HepG2 (cell line): Measurements from ENCODE around the gene PRMT5. TPM values are rescaled to one million over a fixed set of nuclear protein-coding genes. Genes with fewer than 3 reads are reported as not detected.

Experiments
- ATF4 ChIP-seq, 2 experiments: fragments of 450-650 bp in 1 of 2; sonication (generic) in 1 of 2; formaldehyde crosslinking; IDR thresholded peaks; 2 replicates each; pipeline versions ENCODE4 v1.5.0 to v1.8.0; 2020 to 2022; ENCODE audit warnings: mild to moderate bottlenecking in 1 of 2, missing genetic modification reagents in 1 of 2
- FOXC1 ChIP-seq: sonication (generic); formaldehyde crosslinking; IDR thresholded peaks from 2 replicates; pipeline ENCODE4 v1.8.0; 2022; ENCODE audit warnings: mild to moderate bottlenecking, missing genetic modification reagents, borderline replicate concordance
- JUN ChIP-seq: sonication (generic); formaldehyde crosslinking; IDR thresholded peaks from 2 replicates; pipeline ENCODE4 v1.4.0; 2020; ENCODE audit warnings: mild to moderate bottlenecking, missing genetic modification reagents
- PHF5A ChIP-seq: IDR thresholded peaks from one replicate; pipeline ENCODE4 v1.6.1; 2018; ENCODE audit warnings: low read depth, missing genetic modification reagents; ENCODE audit not compliant: unreplicated experiment
- POLR2G ChIP-seq: fragments of 200-400 bp; formaldehyde crosslinking; IDR thresholded peaks from 2 replicates; pipeline ENCODE4 v1.6.1; 2018; ENCODE audit warnings: mild to moderate bottlenecking, low read depth, low read length, moderate library complexity
- SIX1 ChIP-seq: sonication (generic); formaldehyde crosslinking; IDR thresholded peaks from 2 replicates; pipeline ENCODE4 v1.4.0; 2020; ENCODE audit warnings: missing genetic modification reagents, borderline replicate concordance
- SNAPC2 ChIP-seq: sonication (generic); formaldehyde crosslinking; IDR thresholded peaks from 2 replicates; pipeline ENCODE4 v1.8.1; 2022; ENCODE audit warnings: mild to moderate bottlenecking, missing genetic modification reagents
- TARDBP ChIP-seq: sonication (generic); formaldehyde crosslinking; IDR thresholded peaks from 2 replicates; pipeline ENCODE4 v1.8.0; 2022; ENCODE audit warnings: mild to moderate bottlenecking, missing genetic modification reagents
- TMF1 ChIP-seq: sonication (generic); formaldehyde crosslinking; IDR thresholded peaks from 2 replicates; pipeline ENCODE4 v1.8.1; 2022; ENCODE audit warnings: low read depth, missing genetic modification reagents
- ZBTB38 ChIP-seq: sonication (generic); formaldehyde crosslinking; IDR thresholded peaks from 2 replicates; pipeline ENCODE4 v1.5.1; 2020; ENCODE audit warnings: mild to moderate bottlenecking, missing genetic modification reagents
- ZNF101 ChIP-seq: sonication (generic); formaldehyde crosslinking; IDR thresholded peaks from 2 replicates; pipeline ENCODE4 v1.4.0; 2020; ENCODE audit warnings: mild to moderate bottlenecking, low read depth, missing genetic modification reagents, borderline replicate concordance
- ZNF3 ChIP-seq: IDR thresholded peaks from 2 replicates; pipeline ENCODE4 v1.7.0; 2017; ENCODE audit warnings: inconsistent platforms
- ZNF431 ChIP-seq: sonication (generic); formaldehyde crosslinking; IDR thresholded peaks from 2 replicates; pipeline ENCODE4 v1.9.0; 2022; ENCODE audit warnings: missing genetic modification reagents, low read depth, mild to moderate bottlenecking, borderline replicate concordance
- polyA plus RNA-seq, 8 experiments: library from polyadenylated mRNA; depleted of rRNA in 3 of 8; stranded (reverse) in 7 of 8; unstranded in 1 of 8; fragments of >200 nt; fragmentation: Illumina TruSeq in 4 of 8; extraction: Trizol in 4 of 8; gene quantifications; 2 replicates each; pipeline versions ENCODE4 v1.2.1 to v1.2.3, GENCODE V29; 2011 to 2016; ENCODE audit warnings: low read depth in 4 of 8, missing spikeins in 1 of 8, mixed read lengths in 1 of 8; ENCODE audit not compliant: insufficient read depth in 1 of 8
- total RNA-seq, 5 experiments: library from RNA; depleted of rRNA; stranded (reverse); fragments of >200 nt; fragmentation: Illumina TruSeq; extraction: Trizol; gene quantifications; 2 replicates each; pipeline ENCODE4 v1.2.3, GENCODE V29; 2016; ENCODE audit warnings: low read depth in 1 of 5
- TF ChIP-seq, protein P1 (sequence below): IDR thresholded peaks from 2 replicates; pipeline ENCODE4 v1.6.1; 2016; ENCODE audit warnings: low read depth
- TF ChIP-seq, protein P2 (sequence below): sonication (generic); formaldehyde crosslinking; IDR thresholded peaks from 2 replicates; pipeline ENCODE4 v1.4.0; 2020; ENCODE audit warnings: missing genetic modification reagents, borderline replicate concordance
- TF ChIP-seq, protein P3 (sequence below): sonication (generic); formaldehyde crosslinking; IDR thresholded peaks from 2 replicates; pipeline ENCODE4 v1.9.0; 2021; ENCODE audit warnings: missing genetic modification reagents, borderline replicate concordance
- TF ChIP-seq, protein P4 (sequence below): sonication (generic); formaldehyde crosslinking; IDR thresholded peaks from 2 replicates; pipeline ENCODE4 v1.4.0; 2020; ENCODE audit warnings: mild to moderate bottlenecking, missing genetic modification reagents

Gene PRMT5
- total and polyA plus RNA-seq, 2 of the 13 experiments (the other 11 are each of a cell fraction or from before 2014, with no cell fraction given) = 210 to 354 TPM

DNA sequence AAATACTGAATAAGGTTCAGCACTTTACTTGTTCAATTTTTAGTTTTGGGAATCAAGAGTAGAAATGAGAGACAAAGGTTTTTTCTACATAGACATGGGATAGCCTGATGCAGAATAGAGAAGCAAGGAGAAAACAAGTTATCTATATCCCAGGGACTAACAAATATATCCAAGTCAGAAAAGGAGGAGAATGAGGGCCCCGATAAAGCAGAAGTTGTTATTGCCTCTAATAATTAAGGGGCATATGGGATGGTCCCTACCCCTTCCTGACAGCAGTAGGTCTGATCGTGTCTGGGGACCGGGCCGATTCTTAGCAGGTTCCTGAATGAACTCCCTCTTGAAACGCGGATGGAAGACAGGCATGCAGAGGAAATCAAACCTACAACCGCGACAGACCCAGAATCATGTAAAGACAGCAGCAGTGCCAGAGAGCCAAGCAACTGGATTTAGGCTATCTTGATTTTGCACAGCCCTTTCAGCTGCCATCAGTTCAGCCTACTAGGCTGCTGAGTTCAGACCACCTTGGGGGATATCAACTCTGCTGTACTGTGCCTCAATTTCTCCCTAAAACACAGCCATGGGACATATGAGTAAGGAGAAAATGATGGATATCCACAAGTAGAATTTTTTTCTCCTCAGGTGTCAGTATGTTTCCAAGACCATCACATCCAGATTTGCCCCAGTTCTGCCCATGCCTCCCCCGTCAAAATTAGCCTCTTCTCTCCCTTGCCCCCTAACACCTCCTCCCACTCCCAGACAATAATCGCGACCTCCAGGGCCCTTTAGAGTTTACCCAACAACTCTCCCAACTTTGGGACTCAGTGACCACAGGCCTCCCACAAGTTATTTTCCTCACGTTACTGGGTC, 706 bp downstream of the PRMT5 start (continued):
- TF ChIP-seq PHF5A (CRISPR knock-in tag) (peak; percentile 6), SNAPC2 (CRISPR knock-in tag) (peak; percentile 21; the same call in 1 of the 2 replicates), JUN (no peak), ZBTB38 (CRISPR knock-in tag) (no peak), ATF4 (CRISPR knock-in tag; IDR thresholded peaks at IDR 0.05) (0 out of 4 replicates have a peak, but pooled peaks of 1 of the 2 experiments have one; percentile 4), POLR2G (no peak), SIX1 (CRISPR knock-in tag) (peak; percentile 37; the same call in 1 of the 2 replicates), FOXC1 (CRISPR knock-in tag) (0 out of 2 replicates have a peak, but pooled peaks have one; percentile 6), TARDBP (CRISPR knock-in tag) (no peak), ZNF431 (CRISPR knock-in tag) (0 out of 2 replicates have a peak, but pooled peaks have one; percentile 8), ZNF3 (CRISPR knock-in tag) (peak; percentile 73; the same call in 1 of the 2 replicates), ZNF101 (peak; percentile 72; the same call in 1 of the 2 replicates), TMF1 (CRISPR knock-in tag) (peak; percentile 55; the same call in 1 of the 2 replicates)
- TF ChIP-seq, protein P1, sequence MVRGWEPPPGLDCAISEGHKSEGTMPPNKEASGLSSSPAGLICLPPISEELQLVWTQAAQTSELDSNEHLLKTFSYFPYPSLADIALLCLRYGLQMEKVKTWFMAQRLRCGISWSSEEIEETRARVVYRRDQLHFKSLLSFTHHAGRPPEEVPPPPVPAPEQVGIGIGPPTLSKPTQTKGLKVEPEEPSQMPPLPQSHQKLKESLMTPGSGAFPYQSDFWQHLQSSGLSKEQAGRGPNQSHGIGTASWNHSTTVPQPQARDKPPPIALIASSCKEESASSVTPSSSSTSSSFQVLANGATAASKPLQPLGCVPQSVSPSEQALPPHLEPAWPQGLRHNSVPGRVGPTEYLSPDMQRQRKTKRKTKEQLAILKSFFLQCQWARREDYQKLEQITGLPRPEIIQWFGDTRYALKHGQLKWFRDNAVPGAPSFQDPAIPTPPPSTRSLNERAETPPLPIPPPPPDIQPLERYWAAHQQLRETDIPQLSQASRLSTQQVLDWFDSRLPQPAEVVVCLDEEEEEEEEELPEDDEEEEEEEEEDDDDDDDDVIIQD (CRISPR knock-in tag) = no peak
- TF ChIP-seq, protein P2, sequence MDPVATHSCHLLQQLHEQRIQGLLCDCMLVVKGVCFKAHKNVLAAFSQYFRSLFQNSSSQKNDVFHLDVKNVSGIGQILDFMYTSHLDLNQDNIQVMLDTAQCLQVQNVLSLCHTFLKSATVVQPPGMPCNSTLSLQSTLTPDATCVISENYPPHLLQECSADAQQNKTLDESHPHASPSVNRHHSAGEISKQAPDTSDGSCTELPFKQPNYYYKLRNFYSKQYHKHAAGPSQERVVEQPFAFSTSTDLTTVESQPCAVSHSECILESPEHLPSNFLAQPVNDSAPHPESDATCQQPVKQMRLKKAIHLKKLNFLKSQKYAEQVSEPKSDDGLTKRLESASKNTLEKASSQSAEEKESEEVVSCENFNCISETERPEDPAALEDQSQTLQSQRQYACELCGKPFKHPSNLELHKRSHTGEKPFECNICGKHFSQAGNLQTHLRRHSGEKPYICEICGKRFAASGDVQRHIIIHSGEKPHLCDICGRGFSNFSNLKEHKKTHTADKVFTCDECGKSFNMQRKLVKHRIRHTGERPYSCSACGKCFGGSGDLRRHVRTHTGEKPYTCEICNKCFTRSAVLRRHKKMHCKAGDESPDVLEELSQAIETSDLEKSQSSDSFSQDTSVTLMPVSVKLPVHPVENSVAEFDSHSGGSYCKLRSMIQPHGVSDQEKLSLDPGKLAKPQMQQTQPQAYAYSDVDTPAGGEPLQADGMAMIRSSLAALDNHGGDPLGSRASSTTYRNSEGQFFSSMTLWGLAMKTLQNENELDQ = no peak
- TF ChIP-seq, protein P3, sequence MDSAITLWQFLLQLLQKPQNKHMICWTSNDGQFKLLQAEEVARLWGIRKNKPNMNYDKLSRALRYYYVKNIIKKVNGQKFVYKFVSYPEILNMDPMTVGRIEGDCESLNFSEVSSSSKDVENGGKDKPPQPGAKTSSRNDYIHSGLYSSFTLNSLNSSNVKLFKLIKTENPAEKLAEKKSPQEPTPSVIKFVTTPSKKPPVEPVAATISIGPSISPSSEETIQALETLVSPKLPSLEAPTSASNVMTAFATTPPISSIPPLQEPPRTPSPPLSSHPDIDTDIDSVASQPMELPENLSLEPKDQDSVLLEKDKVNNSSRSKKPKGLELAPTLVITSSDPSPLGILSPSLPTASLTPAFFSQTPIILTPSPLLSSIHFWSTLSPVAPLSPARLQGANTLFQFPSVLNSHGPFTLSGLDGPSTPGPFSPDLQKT (CRISPR knock-in tag) = no peak
- TF ChIP-seq, protein P4, sequence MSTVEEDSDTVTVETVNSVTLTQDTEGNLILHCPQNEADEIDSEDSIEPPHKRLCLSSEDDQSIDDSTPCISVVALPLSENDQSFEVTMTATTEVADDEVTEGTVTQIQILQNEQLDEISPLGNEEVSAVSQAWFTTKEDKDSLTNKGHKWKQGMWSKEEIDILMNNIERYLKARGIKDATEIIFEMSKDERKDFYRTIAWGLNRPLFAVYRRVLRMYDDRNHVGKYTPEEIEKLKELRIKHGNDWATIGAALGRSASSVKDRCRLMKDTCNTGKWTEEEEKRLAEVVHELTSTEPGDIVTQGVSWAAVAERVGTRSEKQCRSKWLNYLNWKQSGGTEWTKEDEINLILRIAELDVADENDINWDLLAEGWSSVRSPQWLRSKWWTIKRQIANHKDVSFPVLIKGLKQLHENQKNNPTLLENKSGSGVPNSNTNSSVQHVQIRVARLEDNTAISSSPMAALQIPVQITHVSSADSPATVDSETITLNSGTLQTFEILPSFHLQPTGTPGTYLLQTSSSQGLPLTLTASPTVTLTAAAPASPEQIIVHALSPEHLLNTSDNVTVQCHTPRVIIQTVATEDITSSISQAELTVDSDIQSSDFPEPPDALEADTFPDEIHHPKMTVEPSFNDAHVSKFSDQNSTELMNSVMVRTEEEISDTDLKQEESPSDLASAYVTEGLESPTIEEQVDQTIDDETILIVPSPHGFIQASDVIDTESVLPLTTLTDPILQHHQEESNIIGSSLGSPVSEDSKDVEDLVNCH = peak; percentile 68; the same call in 1 of the 2 replicates
